ENCODE measurements around the gene ZNF438.

ZNF438 gene

DNA sequence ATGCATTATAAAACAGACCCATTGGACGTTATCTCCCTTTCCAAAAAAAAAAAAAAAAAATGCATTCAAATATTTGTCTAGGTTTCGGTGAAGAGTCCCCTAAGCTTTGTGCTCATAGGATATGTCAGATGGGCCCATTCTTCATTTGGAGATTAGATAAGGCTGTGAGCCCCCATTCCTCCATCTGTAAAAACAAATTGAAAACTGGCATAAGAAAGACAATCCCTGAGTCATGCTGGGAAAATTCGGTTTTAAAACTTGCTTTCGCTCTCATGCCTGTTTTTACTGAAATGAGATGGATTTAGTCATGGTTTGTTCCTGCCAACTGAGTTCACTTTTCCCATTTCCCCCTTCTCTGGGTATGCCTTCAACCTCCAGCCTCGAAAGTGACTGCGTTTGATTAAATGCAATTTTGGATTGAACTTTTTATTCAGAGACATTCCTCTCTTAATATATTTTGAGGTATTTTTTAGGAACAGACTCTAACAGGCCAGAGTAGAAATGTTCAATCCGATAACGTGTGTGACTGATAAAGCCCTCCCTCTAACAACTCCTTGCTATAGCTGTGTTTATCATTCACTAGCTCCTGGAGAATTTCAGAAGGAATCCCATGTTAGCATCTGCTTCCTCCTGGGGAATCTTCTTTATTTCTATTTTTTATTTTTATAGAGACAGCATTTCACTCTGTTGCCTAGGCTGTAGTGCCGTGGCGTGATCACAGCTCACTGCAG lies 211.2 kb downstream of the ZNF438 start:
- Histone ChIP-seq H3K79me1 (ENCODE audit: low read length) (no peaks in the 10 kb centered on the region), H3K4ac (ENCODE audit: low read depth, low read length) (no peak overlapping the region), H3K56ac (ENCODE audit: low read length) (no peak overlapping the region), H3K4me1 (ENCODE audit: control insufficient read depth, low read depth, low read length) (no peaks in the 10 kb centered on the region), H3K9ac (ENCODE audit: low read length) (no peak overlapping the region), H3K36me3 (ENCODE audit: control insufficient read depth, insufficient read depth, low read length) (no peaks in the 10 kb centered on the region), H3K79me2 (ENCODE audit: control insufficient read depth, insufficient read depth, low read length) (no peaks in the 10 kb centered on the region), H2BK120ac (ENCODE audit: low read depth, low read length) (no peak overlapping the region), H3K4me3 (ENCODE audit: low read length) (no peak overlapping the region), H3K18ac (ENCODE audit: low read length) (no peak overlapping the region), H2AK5ac (ENCODE audit: low read length) (no peak overlapping the region), H4K5ac (ENCODE audit: low read length) (no peak overlapping the region), H3K23ac (ENCODE audit: low read length) (no peak overlapping the region), H2BK5ac (ENCODE audit: low read length) (no peak overlapping the region), H3K27me3 (ENCODE audit: insufficient read depth, low read length, poor library complexity) (no peaks in the 10 kb centered on the region), H3K27ac (ENCODE audit: low read depth, low read length) (no peak overlapping the region), H2BK15ac (replicated peaks; ENCODE audit: low read depth) (no peak overlapping the region), H4K8ac (ENCODE audit: low read depth, low read length) (no peak overlapping the region), H3K4me2 (ENCODE audit: low read length) (no peak overlapping the region)
- no peak for DNase-seq
- WGBS (ENCODE audit: extremely low coverage, insufficient coverage, low lambda C conversion rate) = no CpG with 5 or more reads among the region's 10 CpGs

DNA sequence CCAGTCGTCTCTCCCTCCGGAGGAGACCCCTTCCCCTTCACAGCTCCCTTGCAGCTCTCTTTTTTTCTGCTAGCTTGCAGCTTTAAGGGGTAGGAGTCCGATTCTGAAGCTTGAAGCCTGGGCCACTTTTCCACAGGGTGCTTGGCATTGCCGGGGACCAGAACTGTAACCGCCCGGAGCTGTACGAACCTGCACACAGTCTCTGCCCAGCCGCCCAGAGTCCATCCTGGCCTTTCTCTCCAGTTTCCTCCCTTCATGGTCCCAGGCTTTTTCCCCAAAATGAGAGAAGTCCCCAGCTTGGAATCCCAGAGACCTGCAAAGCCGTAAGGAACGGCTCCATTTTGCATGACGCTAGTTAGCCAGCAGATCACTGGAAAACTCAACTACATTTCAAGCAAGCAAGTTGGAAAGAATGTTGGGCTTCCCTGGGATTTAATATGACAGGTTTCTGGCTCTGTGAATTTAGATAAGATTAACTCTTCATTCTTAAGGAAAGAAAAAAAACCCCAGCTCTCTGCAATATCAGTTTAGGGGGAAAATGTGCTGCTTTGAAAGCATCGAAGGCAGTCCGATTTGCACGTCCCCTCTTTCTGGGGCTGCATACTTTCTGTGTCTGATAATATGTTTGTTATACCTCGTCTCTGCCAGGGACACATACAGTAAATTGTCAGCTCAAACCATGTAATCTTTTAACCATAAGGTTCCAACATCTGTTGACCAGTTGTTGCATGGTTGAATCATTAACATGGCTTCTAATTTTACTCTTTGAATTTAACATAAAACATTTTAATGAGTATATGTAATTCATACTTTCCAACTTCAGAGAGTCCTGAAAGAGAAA lies 212.1 kb downstream of the ZNF438 start:
- H3K79me1 ChIP-seq (ENCODE audit: low read length) = no peaks in the 10 kb centered on the region
- H3K79me2 ChIP-seq (ENCODE audit: control insufficient read depth, insufficient read depth, low read length) = no peaks in the 10 kb centered on the region
- no peaks in the 10 kb centered on the region for H3K4me1 ChIP-seq (ENCODE audit: control insufficient read depth, low read depth, low read length)
- H2BK5ac ChIP-seq (ENCODE audit: low read length) = no peak overlapping the region
- H3K27ac ChIP-seq (ENCODE audit: low read depth, low read length) = no peak overlapping the region
- H3K36me3 ChIP-seq (ENCODE audit: control insufficient read depth, insufficient read depth, low read length) = no peaks in the 10 kb centered on the region
- H3K9ac ChIP-seq (ENCODE audit: low read length) = no peak overlapping the region
- no peak overlapping the region for H3K4me3 ChIP-seq (ENCODE audit: low read length)
- no peak overlapping the region for H2AK5ac ChIP-seq (ENCODE audit: low read length)
- H3K18ac ChIP-seq (ENCODE audit: low read length) = no peak overlapping the region
- WGBS (ENCODE audit: extremely low coverage, insufficient coverage, low lambda C conversion rate) = no CpG with 5 or more reads among the region's 15 CpGs
- no peak overlapping the region for H3K4ac ChIP-seq (ENCODE audit: low read depth, low read length)
- H2BK120ac ChIP-seq (ENCODE audit: low read depth, low read length) = no peak overlapping the region
- no peak overlapping the region for H4K8ac ChIP-seq (ENCODE audit: low read depth, low read length)
- H3K4me2 ChIP-seq (ENCODE audit: low read length) = no peak overlapping the region
- no peak overlapping the region for H4K5ac ChIP-seq (ENCODE audit: low read length)
- H3K23ac ChIP-seq (ENCODE audit: low read length) = no peak overlapping the region
- H3K56ac ChIP-seq (ENCODE audit: low read length) = no peak overlapping the region
- H3K27me3 ChIP-seq (ENCODE audit: insufficient read depth, low read length, poor library complexity) = no peaks in the 10 kb centered on the region
- no peak for DNase-seq
- no peak overlapping the region for H2BK15ac ChIP-seq (replicated peaks; ENCODE audit: low read depth)

DNA sequence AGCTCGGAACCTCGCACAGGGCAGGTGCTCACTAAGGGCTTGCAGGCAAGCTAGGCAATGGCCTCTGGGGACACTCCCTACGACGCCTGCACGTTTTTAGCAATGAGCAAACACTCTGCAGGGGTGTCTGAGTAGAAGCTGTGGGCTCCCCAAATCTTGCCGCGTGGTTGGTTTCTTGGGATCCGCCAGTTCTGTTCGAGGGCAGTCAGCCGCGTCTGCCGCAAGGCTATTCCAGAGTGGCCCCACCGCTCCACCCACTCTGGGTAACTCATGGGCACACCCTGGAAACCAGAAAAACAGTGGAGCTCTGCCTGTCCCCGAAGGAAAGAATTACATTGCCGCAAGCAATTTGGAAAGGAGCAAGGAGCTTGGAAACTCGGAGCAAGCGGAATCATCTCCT lies 212.8 kb downstream of the ZNF438 start:
- Histone ChIP-seq H2BK15ac (replicated peaks; ENCODE audit: low read depth) (no peak overlapping the region), H4K8ac (ENCODE audit: low read depth, low read length) (no peak overlapping the region), H3K4ac (ENCODE audit: low read depth, low read length) (no peak overlapping the region), H3K27me3 (ENCODE audit: insufficient read depth, low read length, poor library complexity) (no peaks in the 10 kb centered on the region), H3K18ac (ENCODE audit: low read length) (no peak overlapping the region), H2BK120ac (ENCODE audit: low read depth, low read length) (no peak overlapping the region), H2AK5ac (ENCODE audit: low read length) (no peak overlapping the region), H4K5ac (ENCODE audit: low read length) (no peak overlapping the region), H3K23ac (ENCODE audit: low read length) (no peak overlapping the region), H3K4me3 (ENCODE audit: low read length) (no peak overlapping the region), H3K79me2 (ENCODE audit: control insufficient read depth, insufficient read depth, low read length) (no peaks in the 10 kb centered on the region), H3K56ac (ENCODE audit: low read length) (no peak overlapping the region), H3K9ac (ENCODE audit: low read length) (no peak overlapping the region), H3K4me1 (ENCODE audit: control insufficient read depth, low read depth, low read length) (no peaks in the 10 kb centered on the region), H3K79me1 (ENCODE audit: low read length) (no peaks in the 10 kb centered on the region), H3K4me2 (ENCODE audit: low read length) (no peak overlapping the region), H3K27ac (ENCODE audit: low read depth, low read length) (no peak overlapping the region), H3K36me3 (ENCODE audit: control insufficient read depth, insufficient read depth, low read length) (no peaks in the 10 kb centered on the region), H2BK5ac (ENCODE audit: low read length) (no peak overlapping the region)
- no CpG with 5 or more reads among the region's 17 CpGs for WGBS (ENCODE audit: extremely low coverage, insufficient coverage, low lambda C conversion rate)
- DNase-seq = no peak

DNA sequence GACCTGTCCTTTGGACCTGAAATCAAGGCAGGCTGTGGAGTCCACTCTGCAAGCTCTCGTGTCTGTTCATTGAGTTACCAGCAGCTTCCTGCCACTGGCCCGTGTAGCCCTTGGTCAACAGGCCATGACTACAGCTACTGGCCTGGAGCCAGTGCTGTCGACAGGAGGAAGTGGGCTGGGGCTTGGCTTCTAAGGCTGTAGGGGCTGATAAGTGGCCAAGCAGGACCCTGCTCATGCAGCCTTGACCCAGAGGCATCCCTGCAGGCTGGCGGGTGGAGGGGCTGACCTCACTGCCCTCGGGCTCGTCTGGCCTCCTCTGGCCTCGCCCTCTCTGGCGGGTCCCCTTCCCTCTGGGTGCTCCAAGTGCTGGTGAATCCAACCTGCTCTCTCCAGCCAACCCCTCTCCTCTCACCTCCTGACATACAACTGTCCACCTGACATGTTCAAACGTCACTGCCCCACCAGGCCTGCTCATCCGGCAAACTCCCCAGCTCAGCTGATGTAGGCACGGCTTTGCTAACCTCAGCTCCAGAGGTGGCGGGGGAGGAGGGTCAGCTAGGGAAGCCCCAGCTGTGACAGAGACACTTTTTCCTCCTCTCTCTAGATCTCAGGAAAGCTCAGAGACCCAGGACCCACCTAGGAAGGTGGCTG lies 213.5 kb downstream of the ZNF438 start:
- H3K9ac ChIP-seq (ENCODE audit: low read length) = no peak overlapping the region
- no peak overlapping the region for H2BK120ac ChIP-seq (ENCODE audit: low read depth, low read length)
- H4K8ac ChIP-seq (ENCODE audit: low read depth, low read length) = no peak overlapping the region
- no CpG with 5 or more reads among the region's 12 CpGs for WGBS (ENCODE audit: extremely low coverage, insufficient coverage, low lambda C conversion rate)
- no peaks in the 10 kb centered on the region for H3K79me1 ChIP-seq (ENCODE audit: low read length)
- H3K36me3 ChIP-seq (ENCODE audit: control insufficient read depth, insufficient read depth, low read length) = no peaks in the 10 kb centered on the region
- H3K27ac ChIP-seq (ENCODE audit: low read depth, low read length) = no peak overlapping the region
- no peaks in the 10 kb centered on the region for H3K79me2 ChIP-seq (ENCODE audit: control insufficient read depth, insufficient read depth, low read length)
- no peak overlapping the region for H2BK15ac ChIP-seq (replicated peaks; ENCODE audit: low read depth)
- no peak overlapping the region for H3K56ac ChIP-seq (ENCODE audit: low read length)
- no peak overlapping the region for H2BK5ac ChIP-seq (ENCODE audit: low read length)
- H3K4ac ChIP-seq (ENCODE audit: low read depth, low read length) = no peak overlapping the region
- H3K23ac ChIP-seq (ENCODE audit: low read length) = no peak overlapping the region
- H3K4me3 ChIP-seq (ENCODE audit: low read length) = no peak overlapping the region
- H3K4me2 ChIP-seq (ENCODE audit: low read length) = no peak overlapping the region
- H2AK5ac ChIP-seq (ENCODE audit: low read length) = no peak overlapping the region
- no peak overlapping the region for H4K5ac ChIP-seq (ENCODE audit: low read length)
- no peaks in the 10 kb centered on the region for H3K27me3 ChIP-seq (ENCODE audit: insufficient read depth, low read length, poor library complexity)
- H3K4me1 ChIP-seq (ENCODE audit: control insufficient read depth, low read depth, low read length) = no peaks in the 10 kb centered on the region
- no peak overlapping the region for H3K18ac ChIP-seq (ENCODE audit: low read length)
- no peak for DNase-seq

DNA sequence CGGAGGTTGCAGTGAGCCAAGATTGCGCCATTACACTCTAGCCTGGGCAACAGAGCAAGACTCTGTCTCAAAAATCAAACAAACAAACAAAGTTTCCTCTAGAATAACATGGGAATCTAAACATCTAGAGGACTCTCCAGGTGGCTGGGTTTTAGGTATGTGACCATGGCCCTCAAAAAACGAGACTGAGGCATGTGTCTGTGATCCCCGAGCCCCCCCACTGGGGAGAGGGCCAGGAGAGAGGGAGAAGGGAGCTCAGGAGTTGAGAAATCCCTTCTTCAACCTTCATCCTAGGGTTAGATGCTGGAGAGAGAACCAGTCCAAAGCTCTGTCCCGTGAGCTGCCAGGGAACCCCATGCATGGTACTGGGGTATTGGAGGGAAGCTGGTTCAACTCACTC lies 214.1 kb downstream of the ZNF438 start:
- no peak overlapping the region for H3K23ac ChIP-seq (ENCODE audit: low read length)
- H3K36me3 ChIP-seq (ENCODE audit: control insufficient read depth, insufficient read depth, low read length) = no peaks in the 10 kb centered on the region
- no peak overlapping the region for H2BK120ac ChIP-seq (ENCODE audit: low read depth, low read length)
- H3K4me3 ChIP-seq (ENCODE audit: low read length) = no peak overlapping the region
- H4K8ac ChIP-seq (ENCODE audit: low read depth, low read length) = no peak overlapping the region
- DNase-seq = no peak
- no peak overlapping the region for H3K18ac ChIP-seq (ENCODE audit: low read length)
- H3K27me3 ChIP-seq (ENCODE audit: insufficient read depth, low read length, poor library complexity) = no peaks in the 10 kb centered on the region
- H2AK5ac ChIP-seq (ENCODE audit: low read length) = no peak overlapping the region
- H3K56ac ChIP-seq (ENCODE audit: low read length) = no peak overlapping the region
- no peaks in the 10 kb centered on the region for H3K4me1 ChIP-seq (ENCODE audit: control insufficient read depth, low read depth, low read length)
- no peak overlapping the region for H3K27ac ChIP-seq (ENCODE audit: low read depth, low read length)
- H3K4ac ChIP-seq (ENCODE audit: low read depth, low read length) = no peak overlapping the region
- no peak overlapping the region for H4K5ac ChIP-seq (ENCODE audit: low read length)
- no peak overlapping the region for H3K9ac ChIP-seq (ENCODE audit: low read length)
- H3K4me2 ChIP-seq (ENCODE audit: low read length) = no peak overlapping the region
- WGBS (ENCODE audit: extremely low coverage, insufficient coverage, low lambda C conversion rate) = no CpG with 5 or more reads among the region's 5 CpGs
- H2BK5ac ChIP-seq (ENCODE audit: low read length) = no peak overlapping the region
- no peaks in the 10 kb centered on the region for H3K79me2 ChIP-seq (ENCODE audit: control insufficient read depth, insufficient read depth, low read length)
- H3K79me1 ChIP-seq (ENCODE audit: low read length) = no peaks in the 10 kb centered on the region
- no peak overlapping the region for H2BK15ac ChIP-seq (replicated peaks; ENCODE audit: low read depth)

Data from mesendoderm (in vitro differentiated cells).